GM18526 (cell line): ENCODE results near the gene S100A2.
A peak's percentile ranks its signal among the peaks of the same experiment; 100 is the strongest.

Source experiments
- POLR2A ChIP-seq: IDR thresholded peaks from 3 replicates; pipeline ENCODE4 v1.6.1; 2011; ENCODE audit not compliant: insufficient read length; ENCODE audit errors: extremely low read depth

The S100A2 gene

GRCh38 chr1:153606194-153606593, 40.5 kb upstream of the S100A2 start:
- TF ChIP-seq POLR2A: no peak

- no peak for TF ChIP-seq POLR2A
Observed at GRCh38 chr1:153602749-153603148, 37.1 kb upstream of the S100A2 start.

- TF ChIP-seq POLR2A: no peak
Observed at GRCh38 chr1:153599847-153600246, 34.2 kb upstream of the S100A2 start.

- TF ChIP-seq POLR2A: peak; percentile 48
Observed at GRCh38 chr1:153598309-153599172, 32.9 kb upstream of the S100A2 start.

DNA sequence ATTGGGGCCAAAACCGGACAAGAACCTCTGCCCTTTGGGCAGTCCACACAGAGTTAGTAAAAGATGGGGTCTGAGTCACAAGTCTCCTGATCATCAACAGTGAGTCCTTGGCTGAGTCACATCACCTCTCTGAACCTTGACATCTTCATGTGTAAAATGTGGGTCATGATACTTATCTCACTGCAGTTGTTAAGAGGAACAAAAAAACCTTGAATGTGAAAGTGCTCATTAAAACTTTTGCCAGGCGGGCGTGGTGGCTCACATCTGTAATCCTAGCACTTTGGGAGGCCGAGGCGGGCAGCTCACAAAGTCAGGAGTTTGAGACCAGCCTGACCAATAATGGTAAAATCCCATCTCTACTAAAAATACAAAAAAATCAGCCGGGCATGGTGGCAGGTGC, 31.6 kb upstream of the S100A2 start:
- no peak for TF ChIP-seq POLR2A

GRCh38 chr1:153592748-153593147, 27.1 kb upstream of the S100A2 start:
- TF ChIP-seq POLR2A: no peak

GRCh38 chr1:153588482-153588881, 22.8 kb upstream of the S100A2 start:
- no peak for TF ChIP-seq POLR2A

DNA sequence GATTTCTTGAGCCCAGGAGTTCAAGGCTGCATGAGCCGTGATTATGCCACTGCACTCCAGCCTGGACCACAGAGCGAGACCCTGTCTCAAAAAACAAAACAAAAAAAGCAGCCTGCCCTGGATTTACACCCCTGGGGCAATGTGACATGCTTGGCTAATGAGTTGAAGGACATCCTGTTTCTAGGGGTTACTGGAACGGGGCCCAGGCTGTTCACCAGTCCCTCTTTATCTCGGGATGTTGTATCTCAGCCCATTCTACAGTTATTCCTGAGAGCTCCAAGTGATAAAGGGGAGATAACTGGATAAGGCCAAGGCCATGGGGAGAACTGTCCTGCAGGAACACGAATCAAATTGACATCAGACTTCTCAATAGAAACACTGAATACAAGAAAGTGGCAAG, 21.7 kb upstream of the S100A2 start:
- TF ChIP-seq POLR2A: no peak

DNA sequence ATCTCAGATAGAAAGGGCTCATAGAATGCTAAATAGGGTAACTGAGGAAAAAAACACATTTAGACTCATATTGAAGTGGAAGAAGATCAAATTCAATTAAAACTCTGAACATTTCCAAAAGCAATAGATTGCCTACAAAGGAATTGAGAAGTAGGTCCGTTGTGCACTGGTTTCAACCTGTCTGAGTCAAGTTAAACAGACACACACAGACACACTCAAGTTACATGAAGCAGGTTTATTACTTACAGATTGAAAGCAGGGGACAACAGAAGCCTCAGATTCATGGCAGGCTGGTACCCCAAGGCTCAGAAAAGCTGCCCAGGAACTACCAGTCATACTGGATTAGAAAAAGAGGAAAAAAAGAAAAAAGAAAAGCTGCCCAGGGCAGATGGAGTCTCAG, 20.7 kb upstream of the S100A2 start:
- TF ChIP-seq POLR2A: no peak

- no peak for TF ChIP-seq POLR2A
Observed at GRCh38 chr1:153585006-153585405, 19.4 kb upstream of the S100A2 start.

- no peak for TF ChIP-seq POLR2A
Observed at GRCh38 chr1:153583976-153584375, 18.3 kb upstream of the S100A2 start.

DNA sequence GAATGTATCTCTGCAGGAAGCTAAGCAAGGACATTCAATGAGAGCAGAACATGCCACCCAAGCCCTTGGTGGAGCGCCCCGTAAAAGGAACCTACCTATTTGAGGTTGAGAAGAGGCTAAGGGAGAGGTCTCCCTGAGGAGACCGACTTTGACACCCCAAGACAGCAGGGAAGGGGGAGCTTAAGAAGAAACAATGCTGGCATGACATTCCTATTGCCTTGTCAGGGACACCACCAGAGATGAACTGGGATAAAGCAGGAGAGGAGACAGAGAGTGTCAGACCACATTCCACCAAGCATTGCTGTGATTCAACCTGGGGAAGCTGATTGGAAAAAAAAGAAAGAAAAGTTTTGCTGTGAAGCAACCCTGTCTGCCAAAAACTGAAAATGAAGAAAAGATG, 13.3 kb upstream of the S100A2 start:
- no peak for TF ChIP-seq POLR2A

GRCh38 chr1:153578490-153578889, 12.8 kb upstream of the S100A2 start:
- no peak for TF ChIP-seq POLR2A

DNA sequence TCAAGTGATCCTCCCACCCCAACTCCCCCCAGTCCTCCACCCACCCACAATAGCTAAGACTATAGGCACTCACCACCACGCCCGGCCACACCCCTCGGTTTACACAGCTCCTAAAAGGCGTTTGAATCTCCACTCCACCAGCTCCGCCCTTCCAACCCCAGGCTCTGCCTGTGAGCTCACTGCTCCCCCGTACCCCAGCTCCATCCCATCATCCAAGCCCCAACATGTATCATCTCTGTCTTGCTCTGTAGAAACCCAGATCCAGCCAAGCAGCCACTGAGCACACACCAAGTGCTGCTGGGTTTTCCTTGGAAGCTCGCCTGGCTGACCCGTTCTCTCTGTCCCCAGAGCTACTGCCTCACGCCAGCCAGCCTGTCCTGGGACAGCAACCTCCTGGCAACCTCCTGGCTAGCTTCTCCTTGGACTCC, 12.0 kb upstream of the S100A2 start:
- no peak for TF ChIP-seq POLR2A

DNA sequence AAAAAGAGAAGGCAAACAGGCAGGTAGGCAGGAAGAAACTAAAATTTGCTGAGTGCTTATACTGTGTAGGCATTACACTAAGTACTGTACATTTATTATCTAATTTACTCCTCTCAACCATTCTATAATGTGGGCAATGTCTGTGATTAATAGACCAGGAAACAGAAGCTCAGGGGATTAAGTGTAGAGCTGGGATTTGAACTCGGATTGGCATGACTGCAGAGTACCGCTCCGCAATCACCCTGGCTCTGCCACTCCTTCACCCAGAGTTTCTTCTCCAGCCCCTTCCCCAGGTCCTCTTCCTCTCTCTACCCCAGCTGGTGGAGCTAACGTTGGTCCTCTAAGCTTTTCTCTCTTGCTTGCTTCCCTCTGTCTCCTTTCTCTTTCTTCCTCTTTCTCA, 11.5 kb upstream of the S100A2 start:
- no peak for TF ChIP-seq POLR2A

- TF ChIP-seq POLR2A: no peak
Observed at GRCh38 chr1:153573351-153573750, 7.7 kb upstream of the S100A2 start.

DNA sequence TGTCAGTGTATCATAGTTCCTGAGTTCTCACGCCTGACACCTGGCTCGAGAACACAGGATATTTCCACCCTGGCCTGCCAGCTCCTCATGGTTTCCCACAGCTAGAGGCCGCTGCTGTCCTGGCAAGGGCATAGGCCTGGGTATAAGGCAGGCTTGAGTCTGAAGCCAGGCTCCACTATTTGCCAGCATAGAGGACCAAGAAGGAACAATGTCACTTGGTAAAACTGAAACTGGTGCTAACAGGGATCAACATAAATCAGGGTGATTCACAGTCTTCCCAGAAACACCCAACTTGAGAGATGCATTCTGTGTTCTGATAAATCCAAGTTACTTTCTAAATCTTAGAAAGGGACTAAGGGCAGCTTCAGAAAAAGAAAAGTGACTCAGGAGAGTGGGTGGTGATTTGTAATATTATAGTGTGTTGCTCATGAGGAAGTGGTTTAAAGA, 6.9 kb upstream of the S100A2 start:
- TF ChIP-seq POLR2A: no peak
